OCI-LY3 (cell line): ENCODE measurements around the gene CEP170B.

Experiments
- CTCF ChIP-seq: fragments of 200-600, 300-600 bp; sonication (generic); IDR thresholded peaks from 2 replicates; pipeline ENCODE4 v1.5.1; 2014; ENCODE audit warnings: antibody characterized with exemption, low read length, low read depth
- EZH2phosphoT487 ChIP-seq: fragments of 200-600 bp; shearing (Covaris generic); IDR thresholded peaks from 2 replicates; pipeline ENCODE4 v1.6.1; 2018; ENCODE audit warnings: antibody characterized with exemption, mixed run types, low read depth

DNA sequence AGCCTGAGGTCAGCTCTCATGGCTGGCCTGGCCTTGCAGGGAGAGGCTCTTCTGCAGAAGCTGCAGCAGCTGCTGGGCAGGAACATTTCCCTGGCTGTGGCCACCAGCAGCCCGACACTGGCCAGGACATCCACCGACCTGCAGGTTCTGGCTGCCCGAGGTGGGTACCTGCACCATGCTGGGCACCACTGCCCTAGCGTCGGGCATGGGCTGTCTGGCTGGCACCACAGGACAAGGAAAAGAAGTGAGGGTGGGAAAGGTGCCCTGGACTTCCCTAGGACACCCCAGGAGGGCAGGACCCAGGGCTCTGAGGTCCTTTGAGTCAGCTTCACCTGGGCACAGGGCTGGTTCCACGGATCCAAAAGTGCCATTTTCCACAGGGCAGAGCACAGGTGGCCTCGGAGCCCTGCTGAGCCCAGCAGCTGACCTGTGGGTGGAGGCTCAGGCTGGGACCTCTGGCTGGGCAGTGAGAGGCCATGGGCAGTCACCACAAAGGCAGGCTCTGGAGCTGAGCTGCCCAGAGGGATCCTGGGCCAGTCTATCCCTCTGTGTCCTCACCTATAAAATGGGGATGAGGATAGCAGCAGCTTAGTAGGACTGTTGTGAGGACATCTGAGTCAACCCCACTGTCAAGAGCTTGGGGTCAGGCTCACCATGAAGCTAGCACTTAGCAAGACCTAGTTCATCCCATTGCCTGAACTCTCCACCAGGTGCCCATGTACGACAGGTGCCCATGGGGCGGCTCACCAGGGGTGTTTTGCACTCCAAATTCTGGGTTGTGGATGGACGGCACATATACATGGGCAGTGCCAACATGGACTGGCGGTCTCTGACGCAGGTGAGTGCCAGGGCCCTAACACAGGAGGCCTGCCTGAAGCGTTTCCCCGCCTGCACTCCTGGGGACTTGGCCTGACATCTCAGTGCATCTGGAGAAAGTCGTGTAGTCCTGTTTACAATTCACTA, 64.5 kb downstream of the CEP170B start:
- TF ChIP-seq CTCF (no peak), EZH2phosphoT487 (no peak)
